OCI-LY1 (cell line): ENCODE data around the gene NOTCH1.

Source experiments
- H2AFZ ChIP-seq: fragments of 200-600 bp; sonication (generic), shearing (Covaris generic); 2 replicates; pipeline ENCODE4 v1.6.0; 2014; ENCODE audit warnings: antibody characterized with exemption, mild to moderate bottlenecking, low read length
- H3F3A ChIP-seq: fragments of 200-600 bp; sonication (generic), shearing (Covaris generic); 2 replicates; pipeline ENCODE4 v1.6.0; 2014; ENCODE audit warnings: mild to moderate bottlenecking, antibody characterized with exemption, low read length, moderate library complexity; ENCODE audit not compliant: insufficient read depth
- H3K27ac ChIP-seq: fragments of 200-600 bp; sonication (generic); 2 replicates; pipeline ENCODE4 v1.5.1; 2014; ENCODE audit warnings: low read length, mixed run types, mild to moderate bottlenecking, low read depth; ENCODE audit not compliant: poor library complexity, severe bottlenecking
- H3K27me3 ChIP-seq: fragments of 200-600 bp; sonication (generic); 2 replicates; pipeline ENCODE4 v1.6.0; 2014; ENCODE audit warnings: antibody characterized with exemption, mild to moderate bottlenecking, low read length, moderate library complexity; ENCODE audit not compliant: insufficient read depth
- H3K36me3 ChIP-seq: fragments of 200-600 bp; sonication (generic); 2 replicates; pipeline ENCODE4 v1.6.1; 2014; ENCODE audit warnings: mild to moderate bottlenecking, antibody characterized with exemption, low read length, moderate library complexity, mixed read lengths; ENCODE audit not compliant: insufficient read depth
- H3K4me1 ChIP-seq: fragments of 200-600 bp; sonication (generic); 2 replicates; pipeline ENCODE4 v1.5.1; 2014; ENCODE audit warnings: mild to moderate bottlenecking, low read length, moderate library complexity; ENCODE audit not compliant: insufficient read depth, severe bottlenecking
- H3K4me2 ChIP-seq: fragments of 200-600 bp; sonication (generic), shearing (Covaris generic); 2 replicates; pipeline ENCODE4 v1.6.1; 2014; ENCODE audit warnings: low read length
- H3K4me3 ChIP-seq: fragments of 200-600 bp; sonication (generic); 2 replicates; pipeline ENCODE4 v1.5.1; 2014; ENCODE audit warnings: low read length, low read depth, mild to moderate bottlenecking, mixed read lengths; ENCODE audit not compliant: poor library complexity, severe bottlenecking
- H3K79me2 ChIP-seq: fragments of 200-600 bp; shearing (Covaris generic); 2 replicates; pipeline ENCODE4 v1.6.1; 2016; ENCODE audit warnings: mixed run types, low read length, mixed read lengths; ENCODE audit not compliant: insufficient read depth
- H3K9ac ChIP-seq: fragments of 200-600 bp; sonication (generic), shearing (Covaris generic); 2 replicates; pipeline ENCODE4 v1.6.1; 2014; ENCODE audit warnings: mild to moderate bottlenecking, low read length, mixed read lengths
- H3K9me2 ChIP-seq: fragments of 200-600 bp; sonication (generic), shearing (Covaris generic); 2 replicates; pipeline ENCODE4 v1.6.1; 2014; ENCODE audit warnings: low read depth, mild to moderate bottlenecking, low read length, mixed read lengths
- H3K9me3 ChIP-seq: fragments of 200-600 bp; shearing (Covaris generic); 2 replicates; pipeline ENCODE4 v1.6.1; 2014; ENCODE audit warnings: low read length, mixed read lengths
- H4K20me1 ChIP-seq: fragments of 200-600 bp; sonication (generic), shearing (Covaris generic); 2 replicates; pipeline ENCODE4 v1.6.0; 2016; ENCODE audit warnings: mild to moderate bottlenecking, low read length; ENCODE audit not compliant: insufficient read depth
- EZH2 ChIP-seq: fragments of 200-600 bp; sonication (generic), shearing (Covaris generic); IDR thresholded peaks from 2 replicates; pipeline ENCODE4 v1.8.0; 2017; ENCODE audit warnings: borderline replicate concordance, mixed run types, mild to moderate bottlenecking, antibody characterized with exemption, low read length, moderate library complexity, mixed read lengths
- TF ChIP-seq, protein P1 (sequence below): fragments of 200-600 bp; sonication (generic), shearing (Covaris generic); IDR thresholded peaks from 2 replicates; pipeline ENCODE4 v1.5.1; 2017; ENCODE audit warnings: mild to moderate bottlenecking, antibody characterized with exemption, low read length, moderate library complexity, mixed read lengths

The NOTCH1 gene

GRCh38 chr9:136486823-136487620 lies 58.8 kb downstream of the NOTCH1 start:
- Histone ChIP-seq H3K36me3 (no peaks in the 10 kb centered on the region), H3K9ac (no peak overlapping the region), H3K9me3 (no peaks in the 10 kb centered on the region), H3K4me2 (no peak overlapping the region), H3K79me2 (peaks cover 4% of the 10 kb centered on the region), H3K9me2 (no peaks in the 10 kb centered on the region), H3K27ac (no peak overlapping the region), H3F3A (no peaks in the 10 kb centered on the region), H3K27me3 (no peaks in the 10 kb centered on the region), H4K20me1 (no peaks in the 10 kb centered on the region), H2AFZ (no peak overlapping the region), H3K4me1 (peaks cover 7% of the 10 kb centered on the region), H3K4me3 (no peak overlapping the region)
- TF ChIP-seq, protein P1, sequence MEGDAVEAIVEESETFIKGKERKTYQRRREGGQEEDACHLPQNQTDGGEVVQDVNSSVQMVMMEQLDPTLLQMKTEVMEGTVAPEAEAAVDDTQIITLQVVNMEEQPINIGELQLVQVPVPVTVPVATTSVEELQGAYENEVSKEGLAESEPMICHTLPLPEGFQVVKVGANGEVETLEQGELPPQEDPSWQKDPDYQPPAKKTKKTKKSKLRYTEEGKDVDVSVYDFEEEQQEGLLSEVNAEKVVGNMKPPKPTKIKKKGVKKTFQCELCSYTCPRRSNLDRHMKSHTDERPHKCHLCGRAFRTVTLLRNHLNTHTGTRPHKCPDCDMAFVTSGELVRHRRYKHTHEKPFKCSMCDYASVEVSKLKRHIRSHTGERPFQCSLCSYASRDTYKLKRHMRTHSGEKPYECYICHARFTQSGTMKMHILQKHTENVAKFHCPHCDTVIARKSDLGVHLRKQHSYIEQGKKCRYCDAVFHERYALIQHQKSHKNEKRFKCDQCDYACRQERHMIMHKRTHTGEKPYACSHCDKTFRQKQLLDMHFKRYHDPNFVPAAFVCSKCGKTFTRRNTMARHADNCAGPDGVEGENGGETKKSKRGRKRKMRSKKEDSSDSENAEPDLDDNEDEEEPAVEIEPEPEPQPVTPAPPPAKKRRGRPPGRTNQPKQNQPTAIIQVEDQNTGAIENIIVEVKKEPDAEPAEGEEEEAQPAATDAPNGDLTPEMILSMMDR: no peak
- TF ChIP-seq EZH2: no peak

GRCh38 chr9:136486131-136486530 lies 59.7 kb downstream of the NOTCH1 start:
- no peak overlapping the region for H3K9ac ChIP-seq
- H3K4me1 ChIP-seq: peaks cover 15% of the 10 kb centered on the region
- no peaks in the 10 kb centered on the region for H3K27me3 ChIP-seq
- H3K9me2 ChIP-seq: no peaks in the 10 kb centered on the region
- H3K79me2 ChIP-seq: peaks cover 13% of the 10 kb centered on the region
- TF ChIP-seq EZH2: no peak
- TF ChIP-seq, protein P1: no peak
- no peak overlapping the region for H2AFZ ChIP-seq
- no peak overlapping the region for H3K27ac ChIP-seq
- no peaks in the 10 kb centered on the region for H3K36me3 ChIP-seq
- no peak overlapping the region for H3K4me2 ChIP-seq
- H3K9me3 ChIP-seq: no peaks in the 10 kb centered on the region
- no peak overlapping the region for H3K4me3 ChIP-seq
- H3F3A ChIP-seq: no peaks in the 10 kb centered on the region
- H4K20me1 ChIP-seq: no peaks in the 10 kb centered on the region

DNA sequence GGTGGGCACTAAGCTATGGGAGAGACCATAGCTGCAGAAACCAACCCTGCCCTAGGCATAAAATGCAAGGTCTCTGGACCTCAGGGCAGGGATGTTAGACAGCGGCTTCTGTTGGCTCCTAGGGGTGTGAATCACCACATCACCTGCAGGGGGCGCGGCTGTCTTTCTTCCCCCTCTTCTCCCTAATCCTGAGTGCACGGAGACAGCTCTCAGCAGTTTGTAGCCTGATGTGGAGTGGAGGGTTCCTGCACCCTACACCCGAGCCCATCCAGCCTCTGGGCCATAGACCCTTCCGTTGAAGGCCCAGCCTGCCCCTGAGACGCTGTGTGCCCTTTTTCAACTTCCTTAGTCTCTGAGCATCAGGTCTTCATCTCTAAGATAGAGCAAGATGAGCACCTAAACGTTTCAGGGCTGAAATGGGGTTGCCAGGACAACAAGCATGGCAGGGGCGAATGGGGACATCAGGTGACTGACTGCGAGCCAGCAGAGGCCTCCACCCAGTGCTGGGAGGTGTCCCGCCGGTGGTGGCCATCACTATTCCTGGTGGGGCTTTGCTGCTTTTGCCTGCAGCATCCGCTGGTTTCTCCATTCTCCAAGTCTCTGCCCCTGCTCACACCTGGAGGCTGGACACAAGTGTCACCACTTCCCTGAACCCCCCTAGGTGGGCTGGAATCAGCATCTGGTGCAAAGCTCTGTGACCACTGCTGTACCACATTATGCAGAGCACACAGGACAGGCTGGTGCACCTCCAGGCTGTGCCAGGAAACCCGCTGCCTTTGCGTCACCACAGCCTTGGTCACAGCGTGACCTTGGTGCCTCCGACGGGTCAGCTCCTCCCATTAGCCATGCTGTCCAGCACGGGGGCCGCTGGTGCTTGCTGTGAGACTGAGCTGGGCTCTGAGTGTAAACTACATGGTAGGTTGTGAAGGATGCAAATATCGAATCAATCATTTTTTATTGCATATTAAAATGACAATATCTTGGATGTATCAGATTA lies 60.5 kb downstream of the NOTCH1 start:
- Histone ChIP-seq H3K9me2 (no peaks in the 10 kb centered on the region), H3K9ac (no peak overlapping the region)

More for the DNA sequence above, 60.5 kb downstream of the NOTCH1 start:
- H3K9me3 ChIP-seq: no peaks in the 10 kb centered on the region
- H3K4me2 ChIP-seq: no peak overlapping the region
- H3F3A ChIP-seq: no peaks in the 10 kb centered on the region
- no peak overlapping the region for H3K4me3 ChIP-seq
- H2AFZ ChIP-seq: no peak overlapping the region
- TF ChIP-seq, protein P1: peak; percentile 85
- no peak for TF ChIP-seq EZH2
- H3K36me3 ChIP-seq: no peaks in the 10 kb centered on the region
- no peaks in the 10 kb centered on the region for H3K27me3 ChIP-seq
- peaks cover 15% of the 10 kb centered on the region for H3K4me1 ChIP-seq
- peaks cover 19% of the 10 kb centered on the region for H3K79me2 ChIP-seq
- no peaks in the 10 kb centered on the region for H4K20me1 ChIP-seq
- no peak overlapping the region for H3K27ac ChIP-seq
